Astrocyte (in vitro differentiated cells and primary cell): ENCODE data around the gene EMX2.

Source experiments
- EZH2 ChIP-seq: IDR thresholded peaks from 2 replicates; pipeline ENCODE4 v1.6.1; 2012; ENCODE audit warnings: mild to moderate bottlenecking, low read length, inconsistent platforms; ENCODE audit not compliant: insufficient read depth
- TF ChIP-seq, protein P1 (sequence below): IDR thresholded peaks from 2 replicates; pipeline ENCODE4 v1.5.1; 2011; ENCODE audit warnings: low read depth, mild to moderate bottlenecking, inconsistent platforms, low read length, moderate library complexity; ENCODE audit not compliant: insufficient read depth

- TF ChIP-seq, protein P1, sequence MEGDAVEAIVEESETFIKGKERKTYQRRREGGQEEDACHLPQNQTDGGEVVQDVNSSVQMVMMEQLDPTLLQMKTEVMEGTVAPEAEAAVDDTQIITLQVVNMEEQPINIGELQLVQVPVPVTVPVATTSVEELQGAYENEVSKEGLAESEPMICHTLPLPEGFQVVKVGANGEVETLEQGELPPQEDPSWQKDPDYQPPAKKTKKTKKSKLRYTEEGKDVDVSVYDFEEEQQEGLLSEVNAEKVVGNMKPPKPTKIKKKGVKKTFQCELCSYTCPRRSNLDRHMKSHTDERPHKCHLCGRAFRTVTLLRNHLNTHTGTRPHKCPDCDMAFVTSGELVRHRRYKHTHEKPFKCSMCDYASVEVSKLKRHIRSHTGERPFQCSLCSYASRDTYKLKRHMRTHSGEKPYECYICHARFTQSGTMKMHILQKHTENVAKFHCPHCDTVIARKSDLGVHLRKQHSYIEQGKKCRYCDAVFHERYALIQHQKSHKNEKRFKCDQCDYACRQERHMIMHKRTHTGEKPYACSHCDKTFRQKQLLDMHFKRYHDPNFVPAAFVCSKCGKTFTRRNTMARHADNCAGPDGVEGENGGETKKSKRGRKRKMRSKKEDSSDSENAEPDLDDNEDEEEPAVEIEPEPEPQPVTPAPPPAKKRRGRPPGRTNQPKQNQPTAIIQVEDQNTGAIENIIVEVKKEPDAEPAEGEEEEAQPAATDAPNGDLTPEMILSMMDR = no peak
- no peak for TF ChIP-seq EZH2
These were observed 27.6 kb upstream of the EMX2 start for GRCh38 chr10:117514971-117515370.
